ENCODE measurements around the gene COA1. TPM values are rescaled to one million over a fixed set of nuclear protein-coding genes. Genes with fewer than 3 reads are reported as not detected.

The COA1 gene
- total and polyA plus RNA-seq, 9 of the 15 experiments (the other 6 are each of a cell fraction or from before 2014, with no cell fraction given), result 98.9 to 463 (median 181) TPM

GRCh38 chr7:43680736-43681135, 48.6 kb downstream of the COA1 start:
- no peak overlapping the region for H2AFZ ChIP-seq (ENCODE audit: low read depth, low read length)
- no peaks in the 10 kb centered on the region for H3K9me1 ChIP-seq (ENCODE audit: control insufficient read depth, insufficient read depth, low read length)
- H3K4me2 ChIP-seq (ENCODE audit: insufficient read depth, low read length), result no peak overlapping the region
- no peaks in the 10 kb centered on the region for H3K27me3 ChIP-seq (ENCODE audit: control insufficient read depth in 2 of 2, insufficient read depth in 2 of 2, low read length in 2 of 2)
- no peaks in the 10 kb centered on the region for H3K36me3 ChIP-seq (ENCODE audit: control insufficient read depth, insufficient read depth, low read length)
- H3K79me2 ChIP-seq (ENCODE audit: control insufficient read depth, insufficient read depth, low read length), result peaks cover 93% of the 10 kb centered on the region
- no peaks in the 10 kb centered on the region for H3K9me3 ChIP-seq (replicated peaks; ENCODE audit: control insufficient read depth, insufficient read depth, low read depth, low read length)
- TF ChIP-seq ZNF121 (CRISPR knock-in tag; conservative IDR thresholded peaks at IDR 0.05) (peak; percentile 57), ZNF217 (CRISPR knock-in tag; IDR thresholded peaks at IDR 0.05) (no peak)
- FAIRE-seq (no peak), ATAC-seq (no peak), DNase-seq (ENCODE audit: extremely low read depth in 1 of 4, low spot score in 3 of 4) (no peak)
- in situ Hi-C loops (cut with MboI) (no loop called here), intact Hi-C loops (cut with micrococcal nuclease) (no loop called here)
- H3K4me1 ChIP-seq (replicated peaks in 1 of 2; ENCODE audit: control insufficient read depth in 2 of 2, insufficient read depth in 2 of 2, low read length in 2 of 2), result peaks cover 0 to 3% of the 10 kb centered on the region in 2 experiments; a peak in 1 of 5 replicates
- POLR2A ChIA-PET, result interaction anchor here (1.2 to 1.3 kb wide), 2 partner anchors 12 to 55 kb away, joined by 3 read pairs; no protein-coding TSS in a partner anchor
- 95% methylated on average over 3 of the region's 3 CpGs for WGBS (ENCODE audit: insufficient coverage, low coverage, missing lambda C conversion rate)
- H3K9ac ChIP-seq (ENCODE audit: insufficient read depth in 1 of 2, low read depth in 2 of 2, low read length in 2 of 2), result no peak overlapping the region
- BruUV-seq (replicated peaks), result no TSS peak
- no peaks in the 10 kb centered on the region; the same call in 1 of the 2 replicates for H4K20me1 ChIP-seq (replicated peaks; ENCODE audit: control insufficient read depth, insufficient read depth, low read length)
- no peak overlapping the region for H3K4me3 ChIP-seq
- CTCF ChIA-PET (ENCODE audit: low intra/inter-chr PET ratio), result no interaction called here
- no peak overlapping the region for H3K27ac ChIP-seq (ENCODE audit: extremely low read depth, low read depth, low read length)

- in situ Hi-C loops (cut with MboI), result no loop called here
- TF ChIP-seq POU5F1 (IDR thresholded peaks at IDR 0.05; ENCODE audit: borderline replicate concordance, low read depth, low read length, partially characterized antibody) (no peak), PHF20 (IDR thresholded peaks at IDR 0.05; ENCODE audit: partially characterized antibody) (no peak), ZNF232 (CRISPR knock-in tag; IDR thresholded peaks at IDR 0.05) (no peak), CREB3L1 (IDR thresholded peaks at IDR 0.05; ENCODE audit: borderline replicate concordance, low read depth) (no peak), ZBTB5 (IDR thresholded peaks at IDR 0.05) (no peak), XRCC4 (IDR thresholded peaks at IDR 0.05; ENCODE audit: extremely low read depth, insufficient read depth, insufficient read length) (no peak)
Observed at GRCh38 chr7:43679210-43680068, 49.9 kb downstream of the COA1 start.

More at GRCh38 chr7:43679210-43680068, 49.9 kb downstream of the COA1 start:
- ChIA-PET POLR2A (interaction anchor here (0.6 to 1.3 kb wide), 7 partner anchors 10 to 1116 kb away, joined by 3 read pairs; no protein-coding TSS in a partner anchor), CTCF (ENCODE audit: low intra/inter-chr PET ratio) (no interaction called here)
- Histone ChIP-seq H3K4me2 (ENCODE audit: insufficient read depth, low read length) (no peak overlapping the region), H2AFZ (ENCODE audit: low read depth, low read length) (no peak overlapping the region), H3K4me3 (no peak overlapping the region), H3K9me1 (ENCODE audit: control insufficient read depth, insufficient read depth, low read length) (no peaks in the 10 kb centered on the region), H3K9ac (ENCODE audit: insufficient read depth in 1 of 2, low read depth in 2 of 2, low read length in 2 of 2) (no peak overlapping the region), H4K20me1 (replicated peaks; ENCODE audit: control insufficient read depth, insufficient read depth, low read length) (no peaks in the 10 kb centered on the region; the same call in 1 of the 2 replicates), H3K4me1 (replicated peaks in 1 of 2; ENCODE audit: control insufficient read depth in 2 of 2, insufficient read depth in 2 of 2, low read length in 2 of 2) (peaks cover 3 to 6% of the 10 kb centered on the region in 2 experiments; a peak in 3 of 5 replicates), H3K27me3 (ENCODE audit: control insufficient read depth in 2 of 2, insufficient read depth in 2 of 2, low read length in 2 of 2) (no peaks in the 10 kb centered on the region), H3K36me3 (ENCODE audit: control insufficient read depth, insufficient read depth, low read length) (no peaks in the 10 kb centered on the region), H3K79me2 (ENCODE audit: control insufficient read depth, insufficient read depth, low read length) (peaks cover 92% of the 10 kb centered on the region), H3K9me3 (replicated peaks; ENCODE audit: control insufficient read depth, insufficient read depth, low read depth, low read length) (no peaks in the 10 kb centered on the region), H3K27ac (ENCODE audit: extremely low read depth, low read depth, low read length) (no peak overlapping the region)
- 100% methylated on average over 4 of the region's 4 CpGs for WGBS (ENCODE audit: insufficient coverage, low coverage, missing lambda C conversion rate)
- FAIRE-seq (no peak), ATAC-seq (peak; percentile 26; the same call in 1 of the 3 replicates), DNase-seq (ENCODE audit: extremely low read depth in 1 of 4, low spot score in 3 of 4) (no peak)
- intact Hi-C loops (cut with micrococcal nuclease), result no loop called here
- BruUV-seq (replicated peaks), result no TSS peak
